ENCODE data around the gene PPP1R1C.

The PPP1R1C gene

DNA sequence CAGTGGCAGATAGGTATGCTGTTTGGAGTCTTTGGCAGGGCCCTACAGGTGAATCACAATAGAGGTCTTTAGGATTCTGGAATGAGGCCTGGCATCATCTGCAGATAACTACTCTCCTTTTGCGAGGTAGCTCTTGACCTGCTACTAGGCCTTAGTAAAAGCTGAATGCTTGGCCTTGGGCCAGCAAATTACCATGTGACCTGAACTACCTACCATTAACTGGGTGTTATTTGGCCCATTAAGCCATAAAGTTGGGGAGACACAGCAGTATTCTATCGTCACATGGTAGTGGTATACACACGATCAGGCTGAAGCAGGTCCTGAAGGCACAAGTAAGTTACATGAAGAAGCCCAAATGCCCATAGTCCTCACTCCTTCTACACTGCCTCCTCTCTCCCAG, 178.2 kb downstream of the PPP1R1C start:
- TF ChIP-seq, protein P1, sequence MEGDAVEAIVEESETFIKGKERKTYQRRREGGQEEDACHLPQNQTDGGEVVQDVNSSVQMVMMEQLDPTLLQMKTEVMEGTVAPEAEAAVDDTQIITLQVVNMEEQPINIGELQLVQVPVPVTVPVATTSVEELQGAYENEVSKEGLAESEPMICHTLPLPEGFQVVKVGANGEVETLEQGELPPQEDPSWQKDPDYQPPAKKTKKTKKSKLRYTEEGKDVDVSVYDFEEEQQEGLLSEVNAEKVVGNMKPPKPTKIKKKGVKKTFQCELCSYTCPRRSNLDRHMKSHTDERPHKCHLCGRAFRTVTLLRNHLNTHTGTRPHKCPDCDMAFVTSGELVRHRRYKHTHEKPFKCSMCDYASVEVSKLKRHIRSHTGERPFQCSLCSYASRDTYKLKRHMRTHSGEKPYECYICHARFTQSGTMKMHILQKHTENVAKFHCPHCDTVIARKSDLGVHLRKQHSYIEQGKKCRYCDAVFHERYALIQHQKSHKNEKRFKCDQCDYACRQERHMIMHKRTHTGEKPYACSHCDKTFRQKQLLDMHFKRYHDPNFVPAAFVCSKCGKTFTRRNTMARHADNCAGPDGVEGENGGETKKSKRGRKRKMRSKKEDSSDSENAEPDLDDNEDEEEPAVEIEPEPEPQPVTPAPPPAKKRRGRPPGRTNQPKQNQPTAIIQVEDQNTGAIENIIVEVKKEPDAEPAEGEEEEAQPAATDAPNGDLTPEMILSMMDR (IDR thresholded peaks at IDR 0.05; ENCODE audit: borderline replicate concordance, insufficient read depth, low read depth, low read length) = no peak

DNA sequence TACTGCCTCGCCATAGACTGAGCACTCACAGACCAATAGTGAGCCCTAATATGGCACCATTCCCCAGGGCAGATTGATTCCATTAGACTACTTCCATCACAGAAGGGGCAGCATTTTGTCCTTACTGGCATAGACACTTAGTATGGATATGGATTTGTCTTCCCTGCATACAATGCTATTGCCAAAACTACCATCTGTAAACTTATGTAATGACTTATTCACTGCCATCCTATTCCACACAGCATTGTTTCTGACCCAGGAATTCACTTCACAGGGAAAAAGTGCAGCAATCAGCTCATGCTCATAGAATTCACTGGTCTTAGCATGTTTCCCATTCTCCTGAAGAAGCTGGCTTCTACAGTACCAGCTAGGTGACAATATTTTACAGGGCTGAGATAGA, 179.0 kb downstream of the PPP1R1C start:
- TF ChIP-seq, protein P1 (IDR thresholded peaks at IDR 0.05; ENCODE audit: borderline replicate concordance, insufficient read depth, low read depth, low read length) = no peak

More for the DNA sequence above, 178.2 kb downstream of the PPP1R1C start:
- no peak overlapping the region for H3K4me3 ChIP-seq (ENCODE audit: low read depth, low read length)

DNA sequence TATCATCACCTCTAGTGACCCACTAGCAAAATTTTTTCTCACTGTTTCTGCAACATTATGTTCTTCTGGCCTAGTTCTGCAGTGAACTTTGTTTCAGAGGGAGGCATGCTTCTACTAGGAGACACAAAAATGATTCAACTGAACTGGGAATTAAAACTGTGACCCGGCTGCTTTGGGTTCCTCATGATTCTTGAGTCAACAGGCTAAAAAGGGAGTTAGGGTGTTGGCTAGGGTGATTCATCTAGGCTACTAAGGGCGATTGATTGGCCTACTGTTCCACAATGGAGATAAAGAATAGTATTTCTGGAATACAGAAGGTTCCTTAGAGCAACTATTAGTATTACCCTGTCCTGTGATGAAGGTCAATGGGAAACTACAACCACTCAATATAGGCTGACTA, 179.5 kb downstream of the PPP1R1C start:
- TF ChIP-seq, protein P1 (IDR thresholded peaks at IDR 0.05; ENCODE audit: borderline replicate concordance, insufficient read depth, low read depth, low read length) = no peak
- no peak overlapping the region for H3K4me3 ChIP-seq (ENCODE audit: low read depth, low read length)

More for the DNA sequence above, 179.0 kb downstream of the PPP1R1C start:
- H3K4me3 ChIP-seq (ENCODE audit: low read depth, low read length) = no peak overlapping the region

DNA sequence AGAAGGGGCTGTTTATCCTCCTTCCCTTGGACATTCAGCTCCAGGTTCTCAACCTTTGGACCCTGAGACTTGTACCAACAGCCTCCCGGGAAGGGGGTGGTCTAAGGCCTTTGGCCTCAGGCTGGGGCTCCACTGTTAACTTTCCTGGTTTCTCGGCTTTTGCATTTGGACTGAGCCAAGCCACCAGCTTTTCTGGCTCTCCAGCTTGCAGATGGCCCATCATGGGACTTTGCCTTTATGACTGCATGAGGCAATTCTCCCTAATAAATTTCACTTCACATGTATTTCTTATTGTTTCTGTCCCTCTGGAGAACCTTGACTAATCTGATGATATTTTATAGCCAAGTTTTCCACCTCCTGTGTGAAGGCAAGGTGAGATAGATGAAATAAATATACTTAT, 180.8 kb downstream of the PPP1R1C start:
- TF ChIP-seq, protein P1 (IDR thresholded peaks at IDR 0.05; ENCODE audit: borderline replicate concordance, insufficient read depth, low read depth, low read length) = no peak

DNA sequence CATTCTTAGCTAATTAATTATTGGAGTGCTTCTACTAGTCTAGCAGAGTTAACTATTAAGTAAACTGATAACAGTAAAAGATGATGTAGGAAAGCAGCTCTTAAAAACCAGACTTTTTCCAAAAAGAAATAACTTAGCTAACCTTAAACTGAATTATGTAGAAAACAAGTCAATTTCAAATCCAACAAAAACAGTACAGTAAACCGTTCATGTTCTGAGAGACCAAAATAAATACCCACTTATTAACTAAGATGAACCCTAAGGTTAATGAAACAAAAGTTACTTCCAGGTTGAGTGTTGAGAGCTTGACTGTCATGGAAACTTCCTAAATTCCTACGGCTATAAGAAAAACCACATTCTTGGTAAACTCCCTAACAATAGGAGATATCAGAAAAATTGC, 181.2 kb downstream of the PPP1R1C start:
- TF ChIP-seq, protein P1 (IDR thresholded peaks at IDR 0.05; ENCODE audit: borderline replicate concordance, insufficient read depth, low read depth, low read length) = no peak
- H3K4me3 ChIP-seq (ENCODE audit: low read depth, low read length) = no peak overlapping the region

More for the DNA sequence above, 180.8 kb downstream of the PPP1R1C start:
- no peak overlapping the region for H3K4me3 ChIP-seq (ENCODE audit: low read depth, low read length)
